Fibroblast of mammary gland (primary cell): ENCODE results near the gene CACNA1E.

Source experiments
- DNase-seq: peaks from one replicate; pipeline ENCODE4 v3.0.0-alpha.2; 2010; ENCODE audit warnings: low read depth
- H3K4me3 ChIP-seq: 2 replicates; pipeline ENCODE4 v1.5.1; 2011; ENCODE audit warnings: low read depth, mild to moderate bottlenecking, low read length, moderate library complexity; ENCODE audit not compliant: control insufficient read depth
- CTCF ChIP-seq: conservative IDR thresholded peaks from 2 replicates; pipeline ENCODE4 v1.5.1; 2011; ENCODE audit warnings: low read depth, low read length, inconsistent platforms; ENCODE audit not compliant: control insufficient read depth, insufficient read depth

Gene CACNA1E

GRCh38 chr1:181776044-181776443 lies 292.7 kb downstream of the CACNA1E start:
- no peak overlapping the region for H3K4me3 ChIP-seq
- no peak for DNase-seq
- TF ChIP-seq CTCF: no peak

- H3K4me3 ChIP-seq: no peak overlapping the region
- no peak for TF ChIP-seq CTCF
- DNase-seq: no peak
These were observed 294.0 kb downstream of the CACNA1E start for GRCh38 chr1:181777286-181777685.

GRCh38 chr1:181777812-181778211 lies 294.5 kb downstream of the CACNA1E start:
- TF ChIP-seq CTCF: no peak
- no peak overlapping the region for H3K4me3 ChIP-seq
- DNase-seq: no peak

- DNase-seq: no peak
- no peak for TF ChIP-seq CTCF
- H3K4me3 ChIP-seq: no peak overlapping the region
These were observed 295.4 kb downstream of the CACNA1E start for GRCh38 chr1:181778640-181779260.

GRCh38 chr1:181779343-181779742 lies 296.0 kb downstream of the CACNA1E start:
- H3K4me3 ChIP-seq: no peak overlapping the region
- no peak for DNase-seq
- TF ChIP-seq CTCF: no peak

- no peak for TF ChIP-seq CTCF
- DNase-seq: no peak
- no peak overlapping the region for H3K4me3 ChIP-seq
These were observed 299.9 kb downstream of the CACNA1E start for GRCh38 chr1:181783208-181783607.

GRCh38 chr1:181784039-181784683 lies 300.8 kb downstream of the CACNA1E start:
- no peak overlapping the region for H3K4me3 ChIP-seq
- no peak for DNase-seq
- no peak for TF ChIP-seq CTCF
